Neural progenitor cell (in vitro differentiated cells): ENCODE results near the gene ABHD15. TPM values are rescaled to one million over a fixed set of nuclear protein-coding genes. Genes with fewer than 3 reads are reported as not detected.

Experiments used
- DNase-seq: peaks from one replicate; pipeline ENCODE4 v3.0.0-alpha.2; 2016; ENCODE audit warnings: low spot score
- H2AFZ ChIP-seq: fragments of 200-600 bp; sonication (generic); replicated peaks from 2 replicates; pipeline ENCODE4 v1.6.1; 2016; ENCODE audit warnings: antibody characterized with exemption
- H3F3A ChIP-seq: fragments of 200-600 bp; sonication (generic); 2 replicates; pipeline ENCODE4 v1.6.1; 2016; ENCODE audit warnings: antibody characterized with exemption, low read depth
- H3K27ac ChIP-seq: fragments of 200-600 bp; sonication (generic); 2 replicates; pipeline ENCODE4 v1.5.1; 2016; ENCODE audit warnings: mild to moderate bottlenecking
- H3K27me3 ChIP-seq: fragments of 200-600 bp; sonication (generic); 2 replicates; pipeline ENCODE4 v1.6.1; 2016; ENCODE audit warnings: mild to moderate bottlenecking, moderate library complexity
- H3K36me3 ChIP-seq: fragments of 200-600 bp; sonication (generic); 2 replicates; pipeline ENCODE4 v1.5.1; 2016
- H3K4me1 ChIP-seq: fragments of 200-600 bp; sonication (generic); 2 replicates; pipeline ENCODE4 v1.6.1; 2016; ENCODE audit warnings: mixed run types
- H3K4me2 ChIP-seq: fragments of 200-600 bp; sonication (generic); 2 replicates; pipeline ENCODE4 v1.6.1; 2016
- H3K4me3 ChIP-seq: fragments of 200-600 bp; sonication (generic); 2 replicates; pipeline ENCODE4 v1.5.1; 2016
- H3K79me2 ChIP-seq: fragments of 200-600 bp; sonication (generic); 2 replicates; pipeline ENCODE4 v1.6.1; 2016; ENCODE audit warnings: low read depth
- H3K9ac ChIP-seq: fragments of 200-600 bp; sonication (generic); 2 replicates; pipeline ENCODE4 v1.6.1; 2016
- H3K9me3 ChIP-seq: fragments of 200-600 bp; sonication (generic); 2 replicates; pipeline ENCODE4 v1.5.1; 2016; ENCODE audit warnings: low read depth
- H4K20me1 ChIP-seq: fragments of 200-600 bp; sonication (generic); 2 replicates; pipeline ENCODE4 v1.6.1; 2016; ENCODE audit warnings: low read depth
- H3K27ac Mint-ChIP-seq: 3 replicates; pipeline ENCODE4 v1.8.0; 2021; ENCODE audit warnings: mixed read lengths
- H3K27me3 Mint-ChIP-seq: 2 replicates; pipeline ENCODE4 v1.8.0; 2022; ENCODE audit warnings: low read depth, mild to moderate bottlenecking, inconsistent platforms, moderate library complexity, mixed read lengths; ENCODE audit not compliant: insufficient read depth
- H3K36me3 Mint-ChIP-seq: 3 replicates; pipeline ENCODE4 v1.8.0; 2021; ENCODE audit warnings: mixed read lengths
- H3K4me1 Mint-ChIP-seq: 3 replicates; pipeline ENCODE4 v1.8.0; 2021; ENCODE audit warnings: mixed read lengths
- H3K4me3 Mint-ChIP-seq: 3 replicates; pipeline ENCODE4 v1.8.0; 2021; ENCODE audit warnings: mild to moderate bottlenecking, moderate library complexity, mixed read lengths
- H3K9me3 Mint-ChIP-seq: 3 replicates; pipeline ENCODE4 v1.8.0; 2020; ENCODE audit warnings: mixed read lengths
- CTCF ChIP-seq: fragments of 200-600 bp; sonication (generic); IDR thresholded peaks from 2 replicates; pipeline ENCODE4 v1.5.1; 2017; ENCODE audit warnings: antibody characterized with exemption, mild to moderate bottlenecking
- EZH2 ChIP-seq: fragments of 200-600 bp; sonication (generic); IDR thresholded peaks from 2 replicates; pipeline ENCODE4 v1.6.1; 2017; ENCODE audit warnings: antibody characterized with exemption, mild to moderate bottlenecking, moderate library complexity
- EZH2phosphoT487 ChIP-seq: fragments of 200-600 bp; sonication (generic); IDR thresholded peaks from 2 replicates; pipeline ENCODE4 v1.6.1; 2017; ENCODE audit warnings: antibody characterized with exemption
- total RNA-seq: library from RNA; depleted of rRNA; stranded (reverse); fragments of >200 nt; gene quantifications from 2 replicates; pipeline ENCODE4 v1.2.3, GENCODE V29; 2015; ENCODE audit warnings: low replicate concordance

The ABHD15 gene
- total RNA-seq, 1 donor from 2014 or later: 2.5 TPM

GRCh38 chr17:29610395-29610794 lies 43.6 kb upstream of the ABHD15 start:
- no peak overlapping the region for H3K4me2 ChIP-seq
- peaks cover 21% of the 10 kb centered on the region for H3F3A ChIP-seq
- H3K79me2 ChIP-seq: no peaks in the 10 kb centered on the region
- H3K36me3 Mint-ChIP-seq: peaks cover 9% of the 10 kb centered on the region
- peaks cover 18% of the 10 kb centered on the region for H3K4me1 ChIP-seq
- H2AFZ ChIP-seq: no peak overlapping the region
- peaks cover 12% of the 10 kb centered on the region for H3K27me3 ChIP-seq
- peaks cover 21% of the 10 kb centered on the region for H3K4me1 Mint-ChIP-seq
- H3K4me3 Mint-ChIP-seq: no peak overlapping the region
- H3K4me3 ChIP-seq: no peak overlapping the region
- DNase-seq: no peak
- TF ChIP-seq CTCF: no peak
- no peak for TF ChIP-seq EZH2
- TF ChIP-seq EZH2phosphoT487: no peak
- peaks cover 11% of the 10 kb centered on the region for H3K27me3 Mint-ChIP-seq
- no peak overlapping the region for H3K27ac Mint-ChIP-seq
- H3K9ac ChIP-seq: no peak overlapping the region
- no peaks in the 10 kb centered on the region for H4K20me1 ChIP-seq
- no peaks in the 10 kb centered on the region for H3K9me3 Mint-ChIP-seq
- no peak overlapping the region for H3K27ac ChIP-seq
- H3K36me3 ChIP-seq: no peaks in the 10 kb centered on the region
- H3K9me3 ChIP-seq: no peaks in the 10 kb centered on the region

- no peak for DNase-seq
- Histone ChIP-seq H4K20me1 (no peaks in the 10 kb centered on the region), H3K79me2 (no peaks in the 10 kb centered on the region), H3K4me1 (peaks cover 5% of the 10 kb centered on the region), H3K27ac (no peak overlapping the region), H3K27me3 (peaks cover 7% of the 10 kb centered on the region), H2AFZ (no peak overlapping the region), H3K4me2 (no peak overlapping the region), H3F3A (peaks cover 7% of the 10 kb centered on the region), H3K4me3 (no peak overlapping the region), H3K9me3 (no peaks in the 10 kb centered on the region), H3K9ac (no peak overlapping the region), H3K36me3 (no peaks in the 10 kb centered on the region)
- H3K27me3 Mint-ChIP-seq: peaks cover 2% of the 10 kb centered on the region
- peaks cover 9% of the 10 kb centered on the region for H3K36me3 Mint-ChIP-seq
- peaks cover 9% of the 10 kb centered on the region for H3K4me1 Mint-ChIP-seq
- TF ChIP-seq EZH2 (no peak), EZH2phosphoT487 (no peak), CTCF (no peak)
- H3K9me3 Mint-ChIP-seq: no peaks in the 10 kb centered on the region
- H3K4me3 Mint-ChIP-seq: no peak overlapping the region
- no peak overlapping the region for H3K27ac Mint-ChIP-seq
Measured at GRCh38 chr17:29608986-29609385, 42.1 kb upstream of the ABHD15 start.

- H3K9me3 Mint-ChIP-seq: no peaks in the 10 kb centered on the region
- H3K27me3 Mint-ChIP-seq: peaks cover 2% of the 10 kb centered on the region
- H4K20me1 ChIP-seq: no peaks in the 10 kb centered on the region
- H3K36me3 ChIP-seq: no peaks in the 10 kb centered on the region
- no peak overlapping the region for H3K27ac ChIP-seq
- no peaks in the 10 kb centered on the region for H3K4me1 ChIP-seq
- H2AFZ ChIP-seq: no peak overlapping the region
- no peak overlapping the region for H3K27ac Mint-ChIP-seq
- no peak for TF ChIP-seq EZH2phosphoT487
- TF ChIP-seq CTCF: no peak
- TF ChIP-seq EZH2: no peak
- peaks cover 6% of the 10 kb centered on the region for H3K4me1 Mint-ChIP-seq
- no peak overlapping the region for H3K4me3 ChIP-seq
- H3K36me3 Mint-ChIP-seq: peaks cover 10% of the 10 kb centered on the region
- H3K4me3 Mint-ChIP-seq: no peak overlapping the region
- H3K27me3 ChIP-seq: peaks cover 1% of the 10 kb centered on the region
- no peak for DNase-seq
- peaks cover 6% of the 10 kb centered on the region for H3K79me2 ChIP-seq
- H3K9me3 ChIP-seq: no peaks in the 10 kb centered on the region
- H3K9ac ChIP-seq: no peak overlapping the region
- no peak overlapping the region for H3K4me2 ChIP-seq
- peaks cover 1% of the 10 kb centered on the region for H3F3A ChIP-seq
Measured at GRCh38 chr17:29607557-29608195, 40.8 kb upstream of the ABHD15 start.
